BE2C (cell line): Measurements from ENCODE around the gene ABCA2.

ENCODE experiments used
- DNase-seq: peaks from one replicate; pipeline ENCODE4 v3.0.0-alpha.2; 2020
- H3K27me3 ChIP-seq: fragments of 250-450 bp; sonication (Bioruptor Pico); 2 replicates; pipeline ENCODE4 v1.5.1; 2020; ENCODE audit warnings: mild to moderate bottlenecking
- H3K36me3 ChIP-seq: fragments of 250-450 bp; sonication (Bioruptor Pico); 2 replicates; pipeline ENCODE4 v1.5.1; 2020; ENCODE audit warnings: mild to moderate bottlenecking
- H3K4me1 ChIP-seq: fragments of 250-450 bp; sonication (Bioruptor Pico); 2 replicates; pipeline ENCODE4 v1.5.1; 2020
- H3K4me3 ChIP-seq: 2 replicates; pipeline ENCODE4 v1.5.1; 2011; ENCODE audit warnings: low read depth, low read length
- H3K9me3 ChIP-seq: fragments of 250-450 bp; sonication (Bioruptor Pico); 2 replicates; pipeline ENCODE4 v1.5.1; 2020
- CTCF ChIP-seq: IDR thresholded peaks from 2 replicates; pipeline ENCODE4 v1.5.1; 2012; ENCODE audit warnings: mild to moderate bottlenecking, low read depth, low read length

ABCA2 gene

GRCh38 chr9:136997830-136998234 is 30.2 kb downstream of the ABCA2 start:
- no peak for TF ChIP-seq CTCF
- Histone ChIP-seq H3K27me3 (no peaks in the 10 kb centered on the region), H3K4me1 (peaks cover 19% of the 10 kb centered on the region), H3K36me3 (peaks cover 12% of the 10 kb centered on the region), H3K4me3 (no peak overlapping the region), H3K9me3 (no peaks in the 10 kb centered on the region)
- DNase-seq = no peak

GRCh38 chr9:136997371-136997770 is 30.7 kb downstream of the ABCA2 start:
- Histone ChIP-seq H3K4me3 (no peak overlapping the region), H3K4me1 (peaks cover 19% of the 10 kb centered on the region)
- no peak for DNase-seq

GRCh38 chr9:136996361-136997292 is 31.4 kb downstream of the ABCA2 start, which contains the start of gene CLIC3:
TSS of gene CLIC3 (minus strand) at chr9:136996568. CDS start at chr9:136996543, 25 bp downstream.
- Histone ChIP-seq H3K9me3 (no peaks in the 10 kb centered on the region), H3K4me1 (peaks cover 19% of the 10 kb centered on the region), H3K27me3 (no peaks in the 10 kb centered on the region), H3K4me3 (no peak within 1 kb of the TSS), H3K36me3 (peaks cover 12% of the 10 kb centered on the region)
- peak; percentile 42 for DNase-seq
- TF ChIP-seq CTCF = no peak

More at GRCh38 chr9:136997371-136997770, 30.7 kb downstream of the ABCA2 start:
- no peaks in the 10 kb centered on the region for H3K9me3 ChIP-seq
- peaks cover 12% of the 10 kb centered on the region for H3K36me3 ChIP-seq
- H3K27me3 ChIP-seq = no peaks in the 10 kb centered on the region
- TF ChIP-seq CTCF = no peak

- Histone ChIP-seq H3K4me3 (no peak overlapping the region), H3K27me3 (no peaks in the 10 kb centered on the region), H3K4me1 (peaks cover 19% of the 10 kb centered on the region), H3K36me3 (peaks cover 12% of the 10 kb centered on the region), H3K9me3 (no peaks in the 10 kb centered on the region)
- DNase-seq = peak; percentile 53
- TF ChIP-seq CTCF = no peak
These were observed 32.2 kb downstream of the ABCA2 start for GRCh38 chr9:136995772-136996311.

- peaks cover 19% of the 10 kb centered on the region for H3K4me1 ChIP-seq
- no peak for DNase-seq
- TF ChIP-seq CTCF = no peak
- no peaks in the 10 kb centered on the region for H3K27me3 ChIP-seq
- H3K9me3 ChIP-seq = no peaks in the 10 kb centered on the region
- peaks cover 12% of the 10 kb centered on the region for H3K36me3 ChIP-seq
- H3K4me3 ChIP-seq = no peak overlapping the region
These were observed 32.7 kb downstream of the ABCA2 start for GRCh38 chr9:136995362-136995761.

GRCh38 chr9:136994888-136995230 is 33.2 kb downstream of the ABCA2 start:
- no peaks in the 10 kb centered on the region for H3K27me3 ChIP-seq
- no peak overlapping the region for H3K4me3 ChIP-seq
- no peaks in the 10 kb centered on the region for H3K9me3 ChIP-seq
- H3K4me1 ChIP-seq = peaks cover 19% of the 10 kb centered on the region
- TF ChIP-seq CTCF = no peak
- peaks cover 12% of the 10 kb centered on the region for H3K36me3 ChIP-seq
- no peak for DNase-seq
